ENCODE data around the gene CLDN14.

The CLDN14 gene

GRCh38 chr21:36479415-36480402 is at the start of gene CLDN14:
Gene CLDN14 (minus strand): TSS chr21:36480122. CDS start chr21:36461695, 18,427 bp downstream.
- DNase-seq (ENCODE audit: low spot score): no peak

- DNase-seq (ENCODE audit: low spot score): no peak
These were observed 48.8 kb upstream of the CLDN14 start for GRCh38 chr21:36528716-36529115.

GRCh38 chr21:36527317-36527716 is 47.4 kb upstream of the CLDN14 start:
- no peak for DNase-seq (ENCODE audit: low spot score)

GRCh38 chr21:36526104-36526503 is 46.2 kb upstream of the CLDN14 start:
- DNase-seq (ENCODE audit: low spot score): no peak

- no peak for DNase-seq (ENCODE audit: low spot score)
These were observed 44.6 kb upstream of the CLDN14 start for GRCh38 chr21:36524477-36524876.

GRCh38 chr21:36522219-36522808 is 42.4 kb upstream of the CLDN14 start:
- DNase-seq (ENCODE audit: low spot score): no peak

GRCh38 chr21:36518883-36519492 is 39.1 kb upstream of the CLDN14 start:
- DNase-seq (ENCODE audit: low spot score): no peak

GRCh38 chr21:36517366-36518075 is 37.6 kb upstream of the CLDN14 start:
- DNase-seq (ENCODE audit: low spot score): no peak

GRCh38 chr21:36516281-36516680 is 36.4 kb upstream of the CLDN14 start:
- DNase-seq (ENCODE audit: low spot score): no peak

GRCh38 chr21:36513430-36513829 is 33.5 kb upstream of the CLDN14 start:
- no peak for DNase-seq (ENCODE audit: low spot score)

GRCh38 chr21:36512971-36513370 is 33.0 kb upstream of the CLDN14 start:
- DNase-seq (ENCODE audit: low spot score): no peak

- no peak for DNase-seq (ENCODE audit: low spot score)
These were observed 31.7 kb upstream of the CLDN14 start for GRCh38 chr21:36511484-36512220.

GRCh38 chr21:36510911-36511310 is 31.0 kb upstream of the CLDN14 start:
- no peak for DNase-seq (ENCODE audit: low spot score)

- DNase-seq (ENCODE audit: low spot score): no peak
These were observed 30.2 kb upstream of the CLDN14 start for GRCh38 chr21:36509973-36510664.

- no peak for DNase-seq (ENCODE audit: low spot score)
These were observed 29.0 kb upstream of the CLDN14 start for GRCh38 chr21:36508948-36509347.

- DNase-seq (ENCODE audit: low spot score): no peak
These were observed 27.6 kb upstream of the CLDN14 start for GRCh38 chr21:36507397-36508018.

- no peak for DNase-seq (ENCODE audit: low spot score)
These were observed 26.6 kb upstream of the CLDN14 start for GRCh38 chr21:36506482-36506881.

GRCh38 chr21:36504067-36505058 is 24.4 kb upstream of the CLDN14 start:
- DNase-seq (ENCODE audit: low spot score): peak; percentile 50

GRCh38 chr21:36502365-36502764 is 22.4 kb upstream of the CLDN14 start:
- DNase-seq (ENCODE audit: low spot score): no peak

Data from activated CD4-positive, alpha-beta T cell treated with anti-CD3 and anti-CD28 coated beads, Interleukin-2, Interleukin-4, amounts not matched to agents 100 ng/mL and 50 ng/mL, durations not matched to agents 16 hours and 8 hours (primary cell).